CD4-positive, alpha-beta T cell treated with Interleukin-15 for 1 hour (primary cell): ENCODE results near the gene SOWAHA.

Experiments
- DNase-seq: peaks from one replicate; pipeline ENCODE4 v3.0.0-alpha.2; 2020

SOWAHA gene

DNA sequence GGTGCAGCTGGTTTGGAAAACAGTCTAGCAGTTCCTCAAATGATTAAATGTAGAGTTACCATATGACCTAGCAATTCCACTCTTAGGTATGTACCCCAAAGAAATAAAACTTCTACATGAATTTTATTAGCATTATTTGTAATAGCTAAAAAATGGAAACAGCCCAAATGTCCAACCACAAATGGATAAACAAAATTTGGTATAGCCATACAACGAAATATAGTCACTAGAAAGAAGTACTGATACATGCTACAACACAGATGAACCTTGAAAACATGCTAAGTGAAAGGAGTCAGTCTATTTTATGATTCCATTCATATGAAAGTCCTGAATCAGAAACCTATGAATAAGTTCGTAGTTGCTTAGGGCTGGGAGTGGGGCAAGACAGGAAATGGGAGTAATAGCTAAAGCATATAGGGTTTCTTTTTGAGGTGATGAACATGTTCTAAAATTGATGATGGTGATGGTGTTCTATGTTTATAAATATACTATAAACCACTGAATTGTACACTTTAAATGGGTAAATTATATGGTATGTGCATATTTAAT lies 46.9 kb downstream of the SOWAHA start:
- DNase-seq, result no peak

DNA sequence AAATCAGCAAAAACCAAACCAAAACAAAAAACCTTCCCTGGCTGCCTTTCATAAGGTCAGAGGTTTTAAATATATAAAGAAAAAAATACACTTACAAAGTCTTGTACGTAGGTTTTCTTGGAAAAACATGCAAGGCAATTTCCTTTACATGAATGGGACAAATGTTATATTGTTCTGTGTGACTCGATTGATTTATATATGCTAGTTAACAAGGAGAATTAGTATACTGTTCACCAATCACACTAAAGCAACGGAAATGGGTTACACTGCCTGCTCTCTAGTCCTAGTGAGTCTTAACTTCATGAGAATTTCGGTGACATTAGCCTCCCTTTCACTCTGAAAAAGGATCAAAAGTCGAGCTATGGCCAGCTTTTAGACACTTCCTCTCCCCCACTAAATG lies 47.6 kb downstream of the SOWAHA start:
- no peak for DNase-seq

GRCh38 chr5:132865668-132866341 lies 52.7 kb downstream of the SOWAHA start:
- DNase-seq, result no peak
